Tibial artery (tissue), 4 donors: ENCODE results near the gene PIP5K1B.
A peak's percentile ranks its signal among the peaks of the same experiment; 100 is the strongest.

Source experiments
- DNase-seq, 2 donors: peaks; one replicate each; pipeline ENCODE4 v3.0.0-alpha.2; 2019
- H3K27ac ChIP-seq, 2 donors: fragments of 200-600 bp; sonication (generic) in 1 of 2; 1 replicate in 1 of 2; 2 replicates in 1 of 2; pipeline ENCODE4 v1.5.1; 2018 to 2019; ENCODE audit warnings: mild to moderate bottlenecking in 1 of 2
- H3K27me3 ChIP-seq, 2 donors: fragments of 200-600 bp; sonication (generic) in 1 of 2; one replicate each; pipeline versions ENCODE4 v1.5.1 to v1.6.0; 2016 to 2019
- H3K36me3 ChIP-seq, 3 donors: fragments of 200-600 bp; sonication (generic) in 2 of 3; one replicate each; pipeline ENCODE4 v1.5.1; 2016 to 2019; ENCODE audit warnings: mild to moderate bottlenecking in 2 of 3
- H3K4me1 ChIP-seq, 4 donors: fragments of 200-600 bp; sonication (generic) in 2 of 4; 1 replicate in 3 of 4; 2 replicates in 1 of 4; pipeline ENCODE4 v1.5.1; 2016 to 2019
- H3K4me3 ChIP-seq, 2 donors: fragments of 200-600 bp; sonication (generic) in 1 of 2; 1 replicate in 1 of 2; 2 replicates in 1 of 2; pipeline ENCODE4 v1.5.1; 2018 to 2019; ENCODE audit warnings: mild to moderate bottlenecking in 2 of 2
- H3K9me3 ChIP-seq, 3 donors: fragments of 200-600 bp; sonication (generic) in 1 of 3; one replicate each; pipeline ENCODE4 v1.5.1; 2016 to 2019
- CTCF ChIP-seq, 2 experiments: fragments of 200-600 bp in 1 of 2; fragments of 450-650 bp in 1 of 2; IDR thresholded peaks; one replicate each; pipeline ENCODE4 v1.5.1; 2017 to 2019; ENCODE audit warnings: antibody characterized with exemption in 2 of 2, mild to moderate bottlenecking in 1 of 2, moderate library complexity in 1 of 2
- intact Hi-C: fragments of 100-400 bp; cut with DNase I; formaldehyde crosslinking; loops from one replicate; pipeline ENCODE4 v1.15.0; 2023; ENCODE audit warnings: low total_unique reads

Gene PIP5K1B

GRCh38 chr9:68933434-68934328 lies 228.6 kb downstream of the PIP5K1B start:
- Histone ChIP-seq H3K9me3 (no peaks in the 10 kb centered on the region), H3K27me3 (no peaks in the 10 kb centered on the region), H3K27ac (peak overlapping the region in 1 of 2 donors; percentile 23), H3K36me3 (no peaks in the 10 kb centered on the region), H3K4me3 (no peak overlapping the region), H3K4me1 (peaks cover 0 to 13% (median 0%) of the 10 kb centered on the region in 4 donors)
- intact Hi-C loops = loop anchor here (10.0 kb wide), 1 partner anchor 79 kb away; no protein-coding TSS in a partner anchor
- no peak for DNase-seq
- TF ChIP-seq CTCF (IDR thresholded peaks at IDR 0.05) = no peak

GRCh38 chr9:68934329-68934644 lies 229.2 kb downstream of the PIP5K1B start:
- H3K27ac ChIP-seq = peak overlapping the region in 1 of 2 donors; percentile 23
- intact Hi-C loops = loop anchor here (10.0 kb wide), 1 partner anchor 79 kb away; no protein-coding TSS in a partner anchor
- no peaks in the 10 kb centered on the region for H3K36me3 ChIP-seq
- no peak for DNase-seq
- H3K4me3 ChIP-seq = no peak overlapping the region
- no peaks in the 10 kb centered on the region for H3K27me3 ChIP-seq
- no peaks in the 10 kb centered on the region for H3K9me3 ChIP-seq
- peaks cover 0 to 13% (median 0%) of the 10 kb centered on the region in 4 donors for H3K4me1 ChIP-seq
- no peak for TF ChIP-seq CTCF (IDR thresholded peaks at IDR 0.05)

GRCh38 chr9:68940573-68940972 lies 235.5 kb downstream of the PIP5K1B start:
- no peak for DNase-seq
- Histone ChIP-seq H3K27ac (no peak overlapping the region), H3K4me1 (no peaks in the 10 kb centered on the region), H3K27me3 (no peaks in the 10 kb centered on the region), H3K9me3 (no peaks in the 10 kb centered on the region), H3K36me3 (no peaks in the 10 kb centered on the region), H3K4me3 (no peak overlapping the region)
- intact Hi-C loops = no loop called here
- TF ChIP-seq CTCF (IDR thresholded peaks at IDR 0.05) = no peak

GRCh38 chr9:68941780-68942459 lies 236.9 kb downstream of the PIP5K1B start:
- Histone ChIP-seq H3K36me3 (no peaks in the 10 kb centered on the region), H3K4me3 (no peak overlapping the region), H3K9me3 (no peaks in the 10 kb centered on the region), H3K4me1 (no peaks in the 10 kb centered on the region), H3K27me3 (no peaks in the 10 kb centered on the region), H3K27ac (no peak overlapping the region)
- intact Hi-C loops = no loop called here
- TF ChIP-seq CTCF (IDR thresholded peaks at IDR 0.05) = no peak
- no peak for DNase-seq

GRCh38 chr9:68942790-68943189 lies 237.8 kb downstream of the PIP5K1B start:
- no peak for DNase-seq
- H3K4me3 ChIP-seq = no peak overlapping the region
- H3K27me3 ChIP-seq = no peaks in the 10 kb centered on the region
- intact Hi-C loops = no loop called here
- H3K36me3 ChIP-seq = no peaks in the 10 kb centered on the region
- H3K9me3 ChIP-seq = no peaks in the 10 kb centered on the region
- H3K27ac ChIP-seq = no peak overlapping the region
- H3K4me1 ChIP-seq = no peaks in the 10 kb centered on the region
- TF ChIP-seq CTCF (IDR thresholded peaks at IDR 0.05) = no peak
